Heart left ventricle (tissue), 16 donors: Measurements from ENCODE around the gene PRKCA. TPM values are rescaled to one million over a fixed set of nuclear protein-coding genes. Genes with fewer than 3 reads are reported as not detected.

Source experiments
- ATAC-seq, 4 donors: fragments of 200-7000 bp; cut with Tn5 transposase; one replicate each; pipeline ENCODE4 v1.9.1; 2020 to 2022; ENCODE audit warnings: moderate library complexity in 4 of 4, mild to moderate bottlenecking in 3 of 4, moderate number of reproducible peaks in 1 of 4
- DNase-seq, 5 donors: peaks; one replicate each; pipeline ENCODE4 v3.0.0-alpha.2; 2020
- H3K27ac ChIP-seq, 12 donors: fragments of 200-600 bp; sonication (generic) in 4 of 12; one replicate each; pipeline versions ENCODE4 v1.5.0 to v1.8.0; 2016 to 2022; ENCODE audit warnings: mild to moderate bottlenecking in 2 of 12
- H3K27me3 ChIP-seq, 9 donors: fragments of 200-600 bp; sonication (generic) in 2 of 9; one replicate each; pipeline versions ENCODE4 v1.5.1 to v1.8.0; 2016 to 2022; ENCODE audit warnings: mild to moderate bottlenecking in 3 of 9
- H3K36me3 ChIP-seq, 9 donors: fragments of 200-600 bp; sonication (generic) in 2 of 9; one replicate each; pipeline versions ENCODE4 v1.5.0 to v1.8.0; 2018 to 2022; ENCODE audit warnings: mild to moderate bottlenecking in 2 of 9
- H3K4me1 ChIP-seq, 12 donors: fragments of 200-600 bp; sonication (generic) in 4 of 12; one replicate each; pipeline versions ENCODE4 v1.5.0 to v1.8.0; 2016 to 2022; ENCODE audit warnings: mild to moderate bottlenecking in 3 of 12
- H3K4me3 ChIP-seq, 12 donors: fragments of 200-600 bp; sonication (generic) in 4 of 12; one replicate each; pipeline versions ENCODE4 v1.5.0 to v1.8.0; 2017 to 2022; ENCODE audit warnings: mild to moderate bottlenecking in 9 of 12, moderate library complexity in 4 of 12
- H3K9me3 ChIP-seq, 12 donors: fragments of 200-600 bp; sonication (generic) in 4 of 12; one replicate each; pipeline versions ENCODE4 v1.5.0 to v1.8.0; 2016 to 2022; ENCODE audit warnings: mild to moderate bottlenecking in 1 of 12
- POLR2A ChIP-seq, 2 donors: fragments of 450-650 bp; IDR thresholded peaks; one replicate each; pipeline ENCODE4 v1.6.1; 2017; ENCODE audit warnings: antibody characterized with exemption in 2 of 2, mild to moderate bottlenecking in 2 of 2, moderate library complexity in 2 of 2
- WGBS, 4 donors: extraction: QIAGEN DNeasy Blood & Tissue Kit in 2 of 4; methylation state at CpG; one replicate each; pipeline versions ENCODE4 v1.1.5 to v1.1.7; 2013 to 2018; 5-methylcytosine and 5-hydroxymethylcytosine counted together
- intact Hi-C, 10 donors: fragments of 100-400 bp; cut with DNase I; formaldehyde crosslinking; loops; one replicate each; pipeline versions ENCODE4 v1.11.1 to v1.14.2; 2022
- polyA plus RNA-seq, 2 donors: library from polyadenylated mRNA; stranded (reverse); fragments of 200-250 nt; gene quantifications; one replicate each; pipeline ENCODE4 v1.2.3, GENCODE V29; 2013
- total RNA-seq, 9 donors: library from RNA; depleted of rRNA in 2 of 9; stranded (reverse); fragments of >200 nt in 2 of 9; fragmentation: NEBNext Ultra II Directional in 3 of 9; extraction: Animal tissue kit (Norgen Biotek cat#: 25700) in 3 of 9; gene quantifications; one replicate each; pipeline versions ENCODE4 v1.1.0 to v1.2.4, GENCODE V29; 2016 to 2023
- TF ChIP-seq, protein P1 (sequence below), 12 donors: fragments of 200-600 bp; sonication (generic) in 4 of 12; IDR thresholded peaks; one replicate each; pipeline versions ENCODE4 v1.5.0 to v1.8.0; 2018 to 2022; ENCODE audit warnings: antibody characterized with exemption in 12 of 12, mild to moderate bottlenecking in 5 of 12
- donor health status: ischemic (EF 13 %, LVEDD 7.1; RV severe dilation, severe dysfunction).
- donor health status: healthy with polysubstance abuse.
- donor health status: DM: no; HTN: yes; CAD: no.
- donor health status: DM: no; HTN: no; CAD: no.
- donor health status: ischemic (EF 25% LVEDD 6.9; RV normal size, moderate dysfunction).
- donor health status: ischemic (EF 25% LVEDD 5.7; RV mildly dilated, moderate dysfunction).
- donor health status: healthy.
- donor health status: DM: yes; HTN: yes; CAD: no.
- donor health status: ischemic (EF 35%, LVEDD 5.7; RV mildly dilated, moderate dysfunction).
- donor health status: nonischemic (EF 11% LVEDD 7.7; RV severe dilation, severe dysfunction).
- donor health status: DM: yes; HTN: yes; CAD: no.
- donor health status: PGD.
- donor health status: ischemic (EF 29% LVEDD 5.4; RV normal size, mild dysfunction).
- donor health status: nonischemic (EF 23%, LVEDD 6.1; RV moderate dilation, normal function).

The PRKCA gene
- total and polyA plus RNA-seq, 11 donors: 3.4 to 26.8 (median 11.4) TPM

DNA sequence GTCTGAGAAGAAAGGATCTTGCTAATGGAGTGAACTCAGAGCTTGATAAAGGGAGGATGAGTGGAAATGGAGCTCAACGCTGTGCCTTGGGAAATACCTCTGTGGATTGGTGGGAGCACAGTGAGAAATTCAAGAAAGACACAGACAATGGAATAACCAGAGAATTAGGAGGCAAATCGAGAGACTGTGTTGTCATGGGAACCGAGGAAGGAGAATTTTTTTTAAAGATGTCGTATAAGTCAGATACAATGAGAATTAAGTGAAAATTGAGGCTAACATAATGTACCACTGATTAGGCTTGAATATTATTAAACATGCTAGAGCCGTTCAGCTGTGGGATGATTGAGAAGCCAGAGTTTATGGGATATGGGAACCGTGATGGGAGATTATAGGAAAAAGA, 134.2 kb downstream of the PRKCA start:
- Histone ChIP-seq H3K27me3 (no peaks in the 10 kb centered on the region), H3K27ac (no peak overlapping the region), H3K36me3 (no peaks in the 10 kb centered on the region), H3K4me3 (no peak overlapping the region), H3K4me1 (peaks cover 0 to 40% (median 0%) of the 10 kb centered on the region in 12 donors), H3K9me3 (no peaks in the 10 kb centered on the region)
- intact Hi-C loops: no loop called here
- no peak for TF ChIP-seq POLR2A (IDR thresholded peaks at IDR 0.05)
- TF ChIP-seq, protein P1, sequence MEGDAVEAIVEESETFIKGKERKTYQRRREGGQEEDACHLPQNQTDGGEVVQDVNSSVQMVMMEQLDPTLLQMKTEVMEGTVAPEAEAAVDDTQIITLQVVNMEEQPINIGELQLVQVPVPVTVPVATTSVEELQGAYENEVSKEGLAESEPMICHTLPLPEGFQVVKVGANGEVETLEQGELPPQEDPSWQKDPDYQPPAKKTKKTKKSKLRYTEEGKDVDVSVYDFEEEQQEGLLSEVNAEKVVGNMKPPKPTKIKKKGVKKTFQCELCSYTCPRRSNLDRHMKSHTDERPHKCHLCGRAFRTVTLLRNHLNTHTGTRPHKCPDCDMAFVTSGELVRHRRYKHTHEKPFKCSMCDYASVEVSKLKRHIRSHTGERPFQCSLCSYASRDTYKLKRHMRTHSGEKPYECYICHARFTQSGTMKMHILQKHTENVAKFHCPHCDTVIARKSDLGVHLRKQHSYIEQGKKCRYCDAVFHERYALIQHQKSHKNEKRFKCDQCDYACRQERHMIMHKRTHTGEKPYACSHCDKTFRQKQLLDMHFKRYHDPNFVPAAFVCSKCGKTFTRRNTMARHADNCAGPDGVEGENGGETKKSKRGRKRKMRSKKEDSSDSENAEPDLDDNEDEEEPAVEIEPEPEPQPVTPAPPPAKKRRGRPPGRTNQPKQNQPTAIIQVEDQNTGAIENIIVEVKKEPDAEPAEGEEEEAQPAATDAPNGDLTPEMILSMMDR (IDR thresholded peaks at IDR 0.05): no peak
- WGBS, 4 donors: 81 to 88% (median 86%) methylated on average over 6 of the region's 6 CpGs
- ATAC-seq (no peak), DNase-seq (no peak)

DNA sequence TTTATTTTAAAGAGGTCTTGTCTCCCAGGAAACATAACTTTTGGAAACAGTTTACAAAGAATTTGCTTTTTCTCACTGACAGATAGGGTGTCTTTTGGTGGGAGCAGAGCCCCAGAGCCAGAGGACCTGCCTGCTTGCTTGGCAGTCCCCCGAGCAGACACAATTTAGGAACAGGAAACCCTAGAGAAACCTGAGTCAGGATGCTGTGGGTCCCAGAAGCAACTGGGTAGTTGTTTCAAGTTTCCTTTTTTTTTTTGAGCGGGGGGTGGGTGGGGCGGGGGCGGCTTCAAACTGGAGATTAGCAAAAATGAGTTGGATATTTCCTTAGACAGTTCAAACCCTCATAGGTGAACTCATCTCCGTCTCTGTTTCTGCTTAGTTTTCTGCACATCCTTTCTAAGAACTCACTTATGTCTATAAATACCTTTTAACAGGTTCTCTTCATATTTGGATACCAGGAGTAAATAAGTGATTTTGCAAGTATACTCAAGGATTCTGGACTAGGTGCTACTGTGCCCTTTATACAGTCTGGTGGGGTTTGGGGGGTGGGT, 135.1 kb downstream of the PRKCA start:
- 63 to 75% (median 71%) methylated on average over 5 of the region's 5 CpGs for whole genome bisulfite sequencing, 4 donors
- no peak overlapping the region for H3K27ac ChIP-seq
- DNase-seq (no peak), ATAC-seq (no peak)
- H3K4me1 ChIP-seq: peaks cover 0 to 35% (median 0%) of the 10 kb centered on the region in 12 donors
- H3K4me3 ChIP-seq: no peak overlapping the region
- H3K27me3 ChIP-seq: no peaks in the 10 kb centered on the region
- no peaks in the 10 kb centered on the region for H3K36me3 ChIP-seq
- no peaks in the 10 kb centered on the region for H3K9me3 ChIP-seq
- intact Hi-C loops: no loop called here
- no peak for TF ChIP-seq POLR2A (IDR thresholded peaks at IDR 0.05)
- TF ChIP-seq, protein P1 (IDR thresholded peaks at IDR 0.05): no peak

DNA sequence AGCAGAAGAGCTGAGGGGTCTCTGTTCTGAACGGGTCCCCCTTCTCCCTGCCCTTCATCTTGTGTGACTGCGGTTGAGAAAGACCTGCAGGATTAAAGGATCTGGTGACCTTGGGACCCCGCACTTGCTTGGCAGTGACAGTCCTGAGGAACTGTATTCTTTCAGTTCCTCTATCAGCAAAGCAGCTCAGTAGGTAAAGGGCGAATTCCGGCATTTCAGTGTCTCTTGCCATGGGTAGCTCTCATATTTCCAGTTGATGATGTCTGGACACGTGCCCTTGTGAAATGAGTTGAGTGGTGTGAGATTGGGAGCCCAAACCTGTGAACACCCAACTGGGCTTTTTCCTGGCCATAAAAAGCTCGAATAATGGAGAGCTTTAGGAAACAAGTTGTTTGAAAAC, 135.7 kb downstream of the PRKCA start:
- Histone ChIP-seq H3K36me3 (no peaks in the 10 kb centered on the region), H3K9me3 (no peaks in the 10 kb centered on the region), H3K4me3 (no peak overlapping the region), H3K27me3 (no peaks in the 10 kb centered on the region), H3K27ac (no peak overlapping the region), H3K4me1 (peaks cover 0 to 30% (median 0%) of the 10 kb centered on the region in 12 donors)
- no peak for TF ChIP-seq POLR2A (IDR thresholded peaks at IDR 0.05)
- TF ChIP-seq, protein P1 (IDR thresholded peaks at IDR 0.05): no peak
- ATAC-seq: no peak
- intact Hi-C loops: no loop called here
- no peak for DNase-seq
- 84 to 89% (median 86%) methylated on average over 7 of the region's 7 CpGs for WGBS, 4 donors

DNA sequence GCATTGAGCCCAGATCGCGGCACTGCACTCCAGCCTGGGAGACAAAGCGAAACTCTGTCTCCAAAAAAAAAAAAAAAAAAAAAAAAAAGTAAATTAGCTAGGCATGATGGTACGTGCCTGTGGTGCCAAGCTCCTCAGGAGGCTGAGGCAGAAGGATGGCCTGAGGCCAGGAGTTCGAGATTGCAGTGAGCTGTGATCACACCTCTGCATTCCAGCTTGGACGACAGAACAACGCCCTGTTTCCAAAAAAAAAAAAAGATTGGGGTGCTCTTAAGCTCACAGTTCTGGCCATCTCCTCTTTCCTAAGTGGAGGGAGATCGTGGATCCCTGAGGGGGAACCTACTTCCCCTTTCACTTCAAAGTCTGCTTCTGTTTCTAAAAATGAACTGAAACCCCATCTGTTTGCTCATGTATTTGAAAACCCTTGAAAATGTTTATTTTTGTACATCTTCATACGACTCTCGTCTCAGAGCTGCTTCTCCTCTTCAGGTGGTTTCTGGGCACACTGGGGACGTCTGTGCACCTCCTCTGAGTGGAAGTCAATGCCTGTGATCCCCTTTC, 138.8 kb downstream of the PRKCA start:
- no peak for DNase-seq
- peak overlapping the region in 1 of 12 donors; percentile 28 for H3K4me3 ChIP-seq
- H3K9me3 ChIP-seq: no peaks in the 10 kb centered on the region
- peaks cover 0 to 24% (median 0%) of the 10 kb centered on the region in 12 donors for H3K4me1 ChIP-seq
- H3K27me3 ChIP-seq: no peaks in the 10 kb centered on the region
- TF ChIP-seq, protein P1 (IDR thresholded peaks at IDR 0.05): no peak
- no peak for TF ChIP-seq POLR2A (IDR thresholded peaks at IDR 0.05)
- H3K36me3 ChIP-seq: no peaks in the 10 kb centered on the region
- no peak for ATAC-seq
- 57 to 75% (median 69%) methylated on average over 11 of the region's 11 CpGs for WGBS, 4 donors
- intact Hi-C loops: no loop called here
- H3K27ac ChIP-seq: peak overlapping the region in 2 of 12 donors; percentile 4 to 16
